ENCODE data around the gene DDX42. TPM values are rescaled to one million over a fixed set of nuclear protein-coding genes. Genes with fewer than 3 reads are reported as not detected.

DDX42 gene
- total RNA-seq, 2 donors from 2014 or later = 71.0 to 105 TPM

DNA sequence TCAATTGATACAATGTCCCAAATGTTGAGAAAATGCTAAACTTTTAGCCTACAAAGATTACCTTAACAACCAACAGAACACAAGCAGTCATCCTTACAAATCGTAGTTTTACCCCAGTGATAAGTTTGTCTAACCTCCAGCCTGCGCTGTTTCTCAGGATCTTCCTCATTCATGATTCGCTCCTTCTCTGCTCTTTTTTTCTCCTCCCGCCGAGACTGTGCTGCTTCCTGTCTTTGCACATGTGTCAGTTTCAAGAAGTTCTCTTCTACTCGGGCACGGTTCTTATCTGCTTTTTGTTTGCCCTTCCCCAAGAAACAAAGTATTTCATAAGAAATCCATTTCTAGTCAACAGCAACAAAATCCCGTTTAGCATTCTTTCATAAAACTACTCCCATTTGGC, 22.2 kb upstream of the DDX42 start:
- H3K27me3 ChIP-seq (replicated peaks; ENCODE audit: insufficient read depth) = no peaks in the 10 kb centered on the region
- H3K36me3 ChIP-seq = peaks cover 4% of the 10 kb centered on the region in 2 donors
- TF ChIP-seq POLR2AphosphoS5 (IDR thresholded peaks at IDR 0.05) = no peak
- TF ChIP-seq, protein P1, sequence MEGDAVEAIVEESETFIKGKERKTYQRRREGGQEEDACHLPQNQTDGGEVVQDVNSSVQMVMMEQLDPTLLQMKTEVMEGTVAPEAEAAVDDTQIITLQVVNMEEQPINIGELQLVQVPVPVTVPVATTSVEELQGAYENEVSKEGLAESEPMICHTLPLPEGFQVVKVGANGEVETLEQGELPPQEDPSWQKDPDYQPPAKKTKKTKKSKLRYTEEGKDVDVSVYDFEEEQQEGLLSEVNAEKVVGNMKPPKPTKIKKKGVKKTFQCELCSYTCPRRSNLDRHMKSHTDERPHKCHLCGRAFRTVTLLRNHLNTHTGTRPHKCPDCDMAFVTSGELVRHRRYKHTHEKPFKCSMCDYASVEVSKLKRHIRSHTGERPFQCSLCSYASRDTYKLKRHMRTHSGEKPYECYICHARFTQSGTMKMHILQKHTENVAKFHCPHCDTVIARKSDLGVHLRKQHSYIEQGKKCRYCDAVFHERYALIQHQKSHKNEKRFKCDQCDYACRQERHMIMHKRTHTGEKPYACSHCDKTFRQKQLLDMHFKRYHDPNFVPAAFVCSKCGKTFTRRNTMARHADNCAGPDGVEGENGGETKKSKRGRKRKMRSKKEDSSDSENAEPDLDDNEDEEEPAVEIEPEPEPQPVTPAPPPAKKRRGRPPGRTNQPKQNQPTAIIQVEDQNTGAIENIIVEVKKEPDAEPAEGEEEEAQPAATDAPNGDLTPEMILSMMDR (IDR thresholded peaks at IDR 0.05) = no peak
- no peak for TF ChIP-seq POLR2A (IDR thresholded peaks at IDR 0.05)
- H3K4me3 ChIP-seq = no peak overlapping the region
- DNase-seq (ENCODE audit: low spot score) = no peak
- 83% methylated on average over 8 of the region's 8 CpGs for WGBS
- intact Hi-C loops (cut with DNase I) = no loop called here
- H3K27ac ChIP-seq = no peak overlapping the region
- H3K4me1 ChIP-seq (replicated peaks) = no peaks in the 10 kb centered on the region
- H3K9me3 ChIP-seq = no peaks in the 10 kb centered on the region

GRCh38 chr17:63752707-63753106, 21.3 kb upstream of the DDX42 start:
- no peaks in the 10 kb centered on the region for H3K9me3 ChIP-seq
- WGBS = 35% methylated on average over 1 of the region's 1 CpG
- H3K36me3 ChIP-seq = peaks cover 4% of the 10 kb centered on the region in 2 donors
- no peak for DNase-seq (ENCODE audit: low spot score)
- no peak overlapping the region for H3K4me3 ChIP-seq
- TF ChIP-seq, protein P1 (IDR thresholded peaks at IDR 0.05) = no peak
- no peak for TF ChIP-seq POLR2A (IDR thresholded peaks at IDR 0.05)
- TF ChIP-seq POLR2AphosphoS5 (IDR thresholded peaks at IDR 0.05) = no peak
- H3K27ac ChIP-seq = no peak overlapping the region
- H3K27me3 ChIP-seq (replicated peaks; ENCODE audit: insufficient read depth) = no peaks in the 10 kb centered on the region
- H3K4me1 ChIP-seq (replicated peaks) = no peaks in the 10 kb centered on the region
- intact Hi-C loops (cut with DNase I) = no loop called here

DNA sequence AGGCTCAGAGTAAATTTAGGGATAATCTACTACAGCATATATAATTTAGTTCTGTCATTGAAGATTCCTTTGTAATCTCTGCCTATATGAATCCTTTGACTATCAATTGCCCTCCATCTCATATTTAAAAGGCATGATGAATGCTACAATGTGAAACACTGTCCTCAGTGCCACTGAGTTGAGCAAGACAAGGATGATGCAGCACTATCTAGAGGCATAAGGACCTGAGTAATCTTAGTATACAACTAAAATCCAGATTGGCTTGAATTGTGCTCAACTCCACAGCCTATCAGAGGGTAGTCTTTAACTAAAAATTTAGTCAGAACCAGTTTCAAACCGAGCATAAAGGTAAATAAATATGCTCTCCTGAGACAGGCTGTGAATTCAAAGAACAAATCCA, 20.8 kb upstream of the DDX42 start:
- no peaks in the 10 kb centered on the region for H3K27me3 ChIP-seq (replicated peaks; ENCODE audit: insufficient read depth)
- no peak overlapping the region for H3K4me3 ChIP-seq
- peaks cover 4% of the 10 kb centered on the region in 2 donors for H3K36me3 ChIP-seq
- intact Hi-C loops (cut with DNase I) = no loop called here
- 72% methylated on average over 1 of the region's 1 CpG for WGBS
- H3K9me3 ChIP-seq = no peaks in the 10 kb centered on the region
- H3K27ac ChIP-seq = no peak overlapping the region
- TF ChIP-seq POLR2AphosphoS5 (IDR thresholded peaks at IDR 0.05) (no peak), POLR2A (IDR thresholded peaks at IDR 0.05) (no peak)
- TF ChIP-seq, protein P1 (IDR thresholded peaks at IDR 0.05) = no peak
- DNase-seq (ENCODE audit: low spot score) = no peak
- no peaks in the 10 kb centered on the region for H3K4me1 ChIP-seq (replicated peaks)

DNA sequence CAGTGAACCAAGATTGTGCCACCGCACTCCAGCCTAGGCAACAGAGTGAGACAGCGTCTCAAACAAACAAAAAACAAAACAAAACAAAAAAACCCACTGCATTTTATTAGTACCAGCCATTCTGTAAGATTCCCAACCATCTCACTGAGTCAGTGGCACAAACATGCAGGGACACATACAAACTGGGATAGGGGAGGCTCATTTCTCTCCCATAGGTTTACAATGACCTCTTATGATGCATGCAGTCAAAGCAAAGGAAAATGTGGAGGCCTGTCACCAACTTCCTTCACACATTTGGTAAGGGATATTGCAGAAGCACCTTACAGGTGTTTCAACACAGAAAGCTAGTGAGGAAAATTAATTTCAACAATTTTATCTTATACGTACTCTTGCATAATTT, 19.9 kb upstream of the DDX42 start:
- Histone ChIP-seq H3K4me1 (replicated peaks) (no peaks in the 10 kb centered on the region), H3K4me3 (no peak overlapping the region), H3K9me3 (no peaks in the 10 kb centered on the region), H3K36me3 (peaks cover 4% of the 10 kb centered on the region in 2 donors), H3K27ac (no peak overlapping the region), H3K27me3 (replicated peaks; ENCODE audit: insufficient read depth) (no peaks in the 10 kb centered on the region)
- no peak for DNase-seq (ENCODE audit: low spot score)
- TF ChIP-seq POLR2AphosphoS5 (IDR thresholded peaks at IDR 0.05) = no peak
- TF ChIP-seq, protein P1 (IDR thresholded peaks at IDR 0.05) = no peak
- TF ChIP-seq POLR2A (IDR thresholded peaks at IDR 0.05) = no peak
- WGBS = 87% methylated on average over 3 of the region's 3 CpGs
- intact Hi-C loops (cut with DNase I) = no loop called here

GRCh38 chr17:63758428-63758827, 15.5 kb upstream of the DDX42 start:
- no peaks in the 10 kb centered on the region for H3K4me1 ChIP-seq (replicated peaks)
- H3K27me3 ChIP-seq (replicated peaks; ENCODE audit: insufficient read depth) = no peaks in the 10 kb centered on the region
- no peak overlapping the region for H3K4me3 ChIP-seq
- H3K36me3 ChIP-seq = peaks cover 9 to 11% of the 10 kb centered on the region in 2 donors
- H3K27ac ChIP-seq = no peak overlapping the region
- WGBS = 80% methylated on average over 2 of the region's 2 CpGs
- intact Hi-C loops (cut with DNase I) = no loop called here
- no peak for DNase-seq (ENCODE audit: low spot score)
- no peaks in the 10 kb centered on the region for H3K9me3 ChIP-seq
- TF ChIP-seq POLR2A (IDR thresholded peaks at IDR 0.05) = no peak
- TF ChIP-seq, protein P1 (IDR thresholded peaks at IDR 0.05) = no peak
- no peak for TF ChIP-seq POLR2AphosphoS5 (IDR thresholded peaks at IDR 0.05)

All from prostate gland (tissue), 2 donors.